ENCODE results near the gene TNFRSF4.

TNFRSF4 gene

DNA sequence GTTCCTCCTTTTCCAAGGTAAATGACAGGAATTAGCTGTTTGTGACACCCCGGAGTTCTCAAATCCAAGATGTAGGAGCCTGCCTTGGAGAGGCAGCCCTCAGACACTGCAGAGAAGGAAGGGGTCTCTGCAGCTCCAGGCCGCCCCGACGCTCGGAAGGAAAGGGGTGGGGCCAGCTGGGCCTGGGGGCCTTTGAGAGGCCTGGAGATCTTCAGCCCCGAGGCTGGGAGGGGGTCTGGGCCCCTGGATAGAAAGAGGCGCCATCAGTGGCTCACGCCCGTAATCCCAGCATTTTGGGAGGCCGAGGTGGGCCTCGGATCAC lies 6.4 kb downstream of the TNFRSF4 start:
- DNase-seq (ENCODE audit: insufficient read length, low spot score) (no peak), FAIRE-seq (no peak)
- TF ChIP-seq, protein P1, sequence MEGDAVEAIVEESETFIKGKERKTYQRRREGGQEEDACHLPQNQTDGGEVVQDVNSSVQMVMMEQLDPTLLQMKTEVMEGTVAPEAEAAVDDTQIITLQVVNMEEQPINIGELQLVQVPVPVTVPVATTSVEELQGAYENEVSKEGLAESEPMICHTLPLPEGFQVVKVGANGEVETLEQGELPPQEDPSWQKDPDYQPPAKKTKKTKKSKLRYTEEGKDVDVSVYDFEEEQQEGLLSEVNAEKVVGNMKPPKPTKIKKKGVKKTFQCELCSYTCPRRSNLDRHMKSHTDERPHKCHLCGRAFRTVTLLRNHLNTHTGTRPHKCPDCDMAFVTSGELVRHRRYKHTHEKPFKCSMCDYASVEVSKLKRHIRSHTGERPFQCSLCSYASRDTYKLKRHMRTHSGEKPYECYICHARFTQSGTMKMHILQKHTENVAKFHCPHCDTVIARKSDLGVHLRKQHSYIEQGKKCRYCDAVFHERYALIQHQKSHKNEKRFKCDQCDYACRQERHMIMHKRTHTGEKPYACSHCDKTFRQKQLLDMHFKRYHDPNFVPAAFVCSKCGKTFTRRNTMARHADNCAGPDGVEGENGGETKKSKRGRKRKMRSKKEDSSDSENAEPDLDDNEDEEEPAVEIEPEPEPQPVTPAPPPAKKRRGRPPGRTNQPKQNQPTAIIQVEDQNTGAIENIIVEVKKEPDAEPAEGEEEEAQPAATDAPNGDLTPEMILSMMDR (IDR thresholded peaks at IDR 0.05; ENCODE audit: insufficient read depth, missing control alignments), result no peak

DNA sequence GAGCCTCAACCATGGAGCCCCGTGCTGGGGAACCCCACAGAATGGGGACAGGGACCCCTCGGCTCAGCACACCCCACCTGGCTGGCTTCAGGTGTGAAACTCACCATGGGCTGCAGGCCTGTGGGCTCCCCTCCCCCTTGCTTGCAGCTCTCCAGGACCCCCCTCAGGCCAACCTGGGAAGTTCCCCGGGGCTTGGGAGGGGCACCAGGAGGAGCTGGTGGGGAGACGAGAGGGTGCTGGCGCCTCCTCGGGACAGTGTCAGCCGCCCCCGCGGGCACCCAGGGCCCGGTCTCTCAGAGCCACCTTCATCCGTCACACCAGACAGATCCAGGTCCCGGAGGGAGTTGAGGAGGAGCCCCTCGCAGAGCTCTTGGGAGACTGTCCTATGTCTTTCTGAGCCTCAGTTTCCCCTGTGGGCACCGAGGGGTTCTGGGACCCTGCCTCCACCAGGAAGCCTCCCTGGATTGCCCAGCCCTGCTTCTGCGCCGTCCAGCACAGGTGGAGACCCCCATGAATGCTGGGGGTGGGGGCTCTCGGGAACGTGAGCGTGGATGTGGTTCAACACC lies 6.9 kb downstream of the TNFRSF4 start:
- no peak for FAIRE-seq
- TF ChIP-seq, protein P1 (IDR thresholded peaks at IDR 0.05; ENCODE audit: insufficient read depth, missing control alignments), result no peak
- DNase-seq (ENCODE audit: insufficient read length, low spot score), result no peak

- FAIRE-seq (no peak), DNase-seq (ENCODE audit: insufficient read length, low spot score) (no peak)
- TF ChIP-seq, protein P1 (IDR thresholded peaks at IDR 0.05; ENCODE audit: insufficient read depth, missing control alignments), result no peak
Observed at GRCh38 chr1:1206376-1206965, 7.5 kb downstream of the TNFRSF4 start, which contains the start of gene TNFRSF18. Gene TNFRSF18 (minus strand): TSS chr1:1206592. CDS start chr1:1206571, 21 bp downstream.

- FAIRE-seq, result no peak
- TF ChIP-seq, protein P1 (IDR thresholded peaks at IDR 0.05; ENCODE audit: insufficient read depth, missing control alignments), result no peak
- DNase-seq (ENCODE audit: insufficient read length, low spot score), result no peak
Observed at GRCh38 chr1:1205769-1206375, 8.1 kb downstream of the TNFRSF4 start.

GRCh38 chr1:1204998-1205768 lies 8.8 kb downstream of the TNFRSF4 start:
- DNase-seq (ENCODE audit: insufficient read length, low spot score) (no peak), FAIRE-seq (no peak)
- TF ChIP-seq, protein P1 (IDR thresholded peaks at IDR 0.05; ENCODE audit: insufficient read depth, missing control alignments), result no peak

GRCh38 chr1:1204425-1204920 lies 9.5 kb downstream of the TNFRSF4 start:
- DNase-seq (ENCODE audit: insufficient read length, low spot score) (no peak), FAIRE-seq (no peak)
- TF ChIP-seq, protein P1 (IDR thresholded peaks at IDR 0.05; ENCODE audit: insufficient read depth, missing control alignments), result no peak

Data from D721Med (cell line).